MM.1S (cell line): ENCODE results near the gene DIPK1B.

Experiments used
- DNase-seq: peaks from one replicate; pipeline ENCODE4 v3.0.0-alpha.2; 2015
- H2AFZ ChIP-seq: fragments of 300-600 bp; sonication (generic); 2 replicates; pipeline ENCODE4 v1.6.0; 2016; ENCODE audit warnings: antibody characterized with exemption, low read length
- H3F3A ChIP-seq: fragments of 300-600 bp; sonication (generic); 2 replicates; pipeline ENCODE4 v1.6.1; 2016; ENCODE audit warnings: mild to moderate bottlenecking, antibody characterized with exemption, low read length, moderate library complexity, mixed read lengths; ENCODE audit not compliant: insufficient read depth
- H3K27ac ChIP-seq: fragments of 300-600 bp; sonication (generic); 2 replicates; pipeline ENCODE4 v1.5.1; 2016; ENCODE audit warnings: mild to moderate bottlenecking, low read length
- H3K27me3 ChIP-seq: fragments of 300-600 bp; sonication (generic); replicated peaks from 2 replicates; pipeline ENCODE4 v1.6.0; 2016; ENCODE audit warnings: low read length; ENCODE audit not compliant: insufficient read depth
- H3K36me3 ChIP-seq: fragments of 300-600 bp; sonication (generic); replicated peaks from 2 replicates; pipeline ENCODE4 v1.6.1; 2016; ENCODE audit warnings: mild to moderate bottlenecking, low read length, mixed read lengths; ENCODE audit not compliant: insufficient read depth
- H3K4me1 ChIP-seq: fragments of 300-600 bp; sonication (generic); 2 replicates; pipeline ENCODE4 v1.6.1; 2016; ENCODE audit warnings: low read length, mixed read lengths
- H3K4me2 ChIP-seq: fragments of 300-600 bp; sonication (generic); 2 replicates; pipeline ENCODE4 v1.6.0; 2016; ENCODE audit warnings: low read depth, low read length
- H3K4me3 ChIP-seq: fragments of 300-600 bp; sonication (generic); 2 replicates; pipeline ENCODE4 v1.5.1; 2016; ENCODE audit warnings: low read length, mixed read lengths
- H3K79me2 ChIP-seq: fragments of 300-600 bp; sonication (generic); 2 replicates; pipeline ENCODE4 v1.6.1; 2016; ENCODE audit warnings: mixed run types, low read length, mixed read lengths
- H3K9ac ChIP-seq: fragments of 300-600 bp; sonication (generic); 2 replicates; pipeline ENCODE4 v1.6.1; 2016; ENCODE audit warnings: low read length, mixed read lengths
- H3K9me2 ChIP-seq: fragments of 300-600 bp; sonication (generic); replicated peaks from 2 replicates; pipeline ENCODE4 v1.6.1; 2016; ENCODE audit warnings: mild to moderate bottlenecking, low read length, mixed read lengths; ENCODE audit not compliant: insufficient read depth
- H3K9me3 ChIP-seq: fragments of 300-600 bp; sonication (generic); replicated peaks from 2 replicates; pipeline ENCODE4 v1.6.1; 2016; ENCODE audit warnings: mild to moderate bottlenecking, low read length, mixed read lengths; ENCODE audit not compliant: insufficient read depth
- H4K20me1 ChIP-seq: fragments of 300-600 bp; sonication (generic); 2 replicates; pipeline ENCODE4 v1.6.1; 2016; ENCODE audit warnings: mild to moderate bottlenecking, low read length, moderate library complexity, mixed read lengths; ENCODE audit not compliant: insufficient read depth
- EZH2 ChIP-seq: fragments of 300-600 bp; sonication (generic); optimal IDR thresholded peaks from 2 replicates; pipeline ENCODE3; 2017; ENCODE audit warnings: low read depth, mild to moderate bottlenecking, antibody characterized with exemption, low read length, mixed read lengths
- EZH2phosphoT487 ChIP-seq: fragments of 300-600 bp; sonication (generic); IDR thresholded peaks from 2 replicates; pipeline ENCODE4 v1.6.1; 2018; ENCODE audit warnings: antibody characterized with exemption, low read length
- TF ChIP-seq, protein P1 (sequence below): fragments of 300-600 bp; sonication (generic); IDR thresholded peaks from 2 replicates; pipeline ENCODE4 v1.5.1; 2016; ENCODE audit warnings: antibody characterized with exemption, low read length, mixed read lengths

The DIPK1B gene

DNA sequence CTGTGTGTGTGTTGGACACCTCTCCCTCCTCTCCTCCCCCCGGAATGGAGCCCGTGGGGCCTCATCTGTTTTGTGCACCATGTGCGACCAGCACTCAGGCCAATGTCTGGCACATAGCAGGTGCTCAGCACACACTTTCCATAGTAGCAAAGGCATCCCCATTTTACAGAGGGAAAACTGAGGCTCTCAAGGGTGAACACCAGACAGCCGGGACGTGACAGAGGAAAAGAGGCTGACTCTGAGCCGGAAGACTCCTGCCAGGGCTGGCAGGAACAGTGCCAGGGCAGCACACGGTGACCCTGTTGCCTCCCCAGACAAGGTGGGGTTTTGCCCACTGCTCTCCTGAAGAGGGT, 23.3 kb upstream of the DIPK1B start:
- Histone ChIP-seq H3K9ac (no peak overlapping the region), H3K9me2 (no peaks in the 10 kb centered on the region), H3K4me3 (no peak overlapping the region), H2AFZ (no peak overlapping the region), H3K27ac (no peak overlapping the region), H3K4me1 (no peaks in the 10 kb centered on the region), H3K36me3 (no peaks in the 10 kb centered on the region), H3K4me2 (no peak overlapping the region), H3K9me3 (no peaks in the 10 kb centered on the region), H3K27me3 (peaks cover 92% of the 10 kb centered on the region), H4K20me1 (no peaks in the 10 kb centered on the region), H3F3A (no peaks in the 10 kb centered on the region), H3K79me2 (no peaks in the 10 kb centered on the region)
- no peak for DNase-seq
- TF ChIP-seq EZH2phosphoT487 = no peak
- TF ChIP-seq, protein P1, sequence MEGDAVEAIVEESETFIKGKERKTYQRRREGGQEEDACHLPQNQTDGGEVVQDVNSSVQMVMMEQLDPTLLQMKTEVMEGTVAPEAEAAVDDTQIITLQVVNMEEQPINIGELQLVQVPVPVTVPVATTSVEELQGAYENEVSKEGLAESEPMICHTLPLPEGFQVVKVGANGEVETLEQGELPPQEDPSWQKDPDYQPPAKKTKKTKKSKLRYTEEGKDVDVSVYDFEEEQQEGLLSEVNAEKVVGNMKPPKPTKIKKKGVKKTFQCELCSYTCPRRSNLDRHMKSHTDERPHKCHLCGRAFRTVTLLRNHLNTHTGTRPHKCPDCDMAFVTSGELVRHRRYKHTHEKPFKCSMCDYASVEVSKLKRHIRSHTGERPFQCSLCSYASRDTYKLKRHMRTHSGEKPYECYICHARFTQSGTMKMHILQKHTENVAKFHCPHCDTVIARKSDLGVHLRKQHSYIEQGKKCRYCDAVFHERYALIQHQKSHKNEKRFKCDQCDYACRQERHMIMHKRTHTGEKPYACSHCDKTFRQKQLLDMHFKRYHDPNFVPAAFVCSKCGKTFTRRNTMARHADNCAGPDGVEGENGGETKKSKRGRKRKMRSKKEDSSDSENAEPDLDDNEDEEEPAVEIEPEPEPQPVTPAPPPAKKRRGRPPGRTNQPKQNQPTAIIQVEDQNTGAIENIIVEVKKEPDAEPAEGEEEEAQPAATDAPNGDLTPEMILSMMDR = no peak

DNA sequence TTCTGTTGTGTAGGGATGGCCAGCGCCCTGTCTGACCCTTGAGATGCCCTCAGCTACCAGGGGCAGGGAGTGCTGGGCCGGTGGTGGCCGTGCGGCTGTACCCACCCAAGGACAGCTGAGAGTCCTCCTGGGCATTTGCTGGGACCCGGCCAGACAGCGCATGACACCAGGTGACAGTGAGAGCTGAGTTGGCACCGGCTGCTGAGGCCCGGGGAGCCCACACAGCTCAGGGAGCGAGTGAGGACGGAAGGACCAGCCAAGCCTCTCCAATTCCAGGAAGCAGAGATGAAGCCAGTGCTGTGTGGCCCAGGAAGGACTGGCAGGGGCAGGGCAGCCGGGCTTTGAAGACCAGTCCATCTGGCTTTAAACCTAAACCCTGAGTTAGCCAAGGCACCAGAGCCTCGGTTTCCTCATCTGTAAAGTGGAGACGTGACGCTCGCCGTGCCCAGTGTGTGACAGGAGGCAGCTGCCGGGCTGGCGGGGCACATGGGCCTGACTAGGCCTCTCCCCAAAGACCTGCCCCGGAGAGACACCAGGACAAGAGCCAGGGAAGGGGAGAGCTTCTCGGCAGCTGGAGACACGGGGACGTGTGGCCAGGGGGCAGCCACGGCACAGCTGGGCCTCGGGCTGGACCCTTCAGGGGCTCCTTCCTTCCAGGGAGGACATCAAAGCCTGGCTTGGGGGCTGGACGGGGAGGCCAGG, 22.1 kb upstream of the DIPK1B start:
- Histone ChIP-seq H3K36me3 (no peaks in the 10 kb centered on the region), H3K4me1 (no peaks in the 10 kb centered on the region), H3K4me2 (no peak overlapping the region), H3K79me2 (no peaks in the 10 kb centered on the region), H3K4me3 (no peak overlapping the region), H3K9ac (no peak overlapping the region), H3K9me3 (no peaks in the 10 kb centered on the region), H2AFZ (no peak overlapping the region), H4K20me1 (no peaks in the 10 kb centered on the region), H3K27me3 (peaks cover 91% of the 10 kb centered on the region), H3F3A (no peaks in the 10 kb centered on the region), H3K27ac (no peak overlapping the region), H3K9me2 (no peaks in the 10 kb centered on the region)
- DNase-seq = no peak
- TF ChIP-seq EZH2phosphoT487 (no peak), EZH2 (no peak)
- TF ChIP-seq, protein P1 = no peak

DNA sequence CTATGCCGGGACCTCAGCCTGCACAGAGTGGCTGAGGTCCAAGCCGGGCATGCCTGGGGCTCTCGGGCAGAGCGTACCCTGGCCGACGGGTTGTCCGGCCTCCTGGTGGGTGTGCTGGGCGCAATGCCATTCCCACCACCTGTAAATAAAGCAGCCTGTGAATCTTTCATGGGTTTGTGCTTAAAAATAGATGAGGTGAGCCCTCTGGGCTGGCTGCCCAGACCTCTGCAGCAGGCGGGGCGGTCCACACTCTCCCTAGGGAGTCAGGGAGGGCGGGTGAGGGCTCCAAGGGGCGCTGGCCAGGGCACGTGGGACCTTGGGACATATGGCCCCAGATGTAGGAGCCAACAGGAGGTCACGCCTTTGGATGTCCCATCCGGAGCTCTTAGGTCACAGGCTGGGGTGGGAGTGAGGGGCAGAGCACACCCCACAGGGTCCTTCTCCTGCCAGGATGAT, 21.5 kb upstream of the DIPK1B start:
- TF ChIP-seq, protein P1 = no peak
- TF ChIP-seq EZH2 (no peak), EZH2phosphoT487 (no peak)
- no peaks in the 10 kb centered on the region for H3K36me3 ChIP-seq
- H3K79me2 ChIP-seq = no peaks in the 10 kb centered on the region
- no peaks in the 10 kb centered on the region for H3K9me3 ChIP-seq
- no peak overlapping the region for H3K4me2 ChIP-seq
- peaks cover 91% of the 10 kb centered on the region for H3K27me3 ChIP-seq
- H3K27ac ChIP-seq = no peak overlapping the region
- H3K9me2 ChIP-seq = no peaks in the 10 kb centered on the region
- no peak overlapping the region for H2AFZ ChIP-seq
- no peak for DNase-seq
- no peaks in the 10 kb centered on the region for H3K4me1 ChIP-seq
- H3K4me3 ChIP-seq = no peak overlapping the region
- H3F3A ChIP-seq = no peaks in the 10 kb centered on the region
- H4K20me1 ChIP-seq = no peaks in the 10 kb centered on the region
- H3K9ac ChIP-seq = no peak overlapping the region
